ENCODE results near the gene RAB14. TPM values are rescaled to one million over a fixed set of nuclear protein-coding genes. Genes with fewer than 3 reads are reported as not detected.
A peak's percentile ranks its signal among the peaks of the same experiment; 100 is the strongest.

RAB14 gene
- total RNA-seq, 1 donor from 2014 or later = 29.0 TPM

DNA sequence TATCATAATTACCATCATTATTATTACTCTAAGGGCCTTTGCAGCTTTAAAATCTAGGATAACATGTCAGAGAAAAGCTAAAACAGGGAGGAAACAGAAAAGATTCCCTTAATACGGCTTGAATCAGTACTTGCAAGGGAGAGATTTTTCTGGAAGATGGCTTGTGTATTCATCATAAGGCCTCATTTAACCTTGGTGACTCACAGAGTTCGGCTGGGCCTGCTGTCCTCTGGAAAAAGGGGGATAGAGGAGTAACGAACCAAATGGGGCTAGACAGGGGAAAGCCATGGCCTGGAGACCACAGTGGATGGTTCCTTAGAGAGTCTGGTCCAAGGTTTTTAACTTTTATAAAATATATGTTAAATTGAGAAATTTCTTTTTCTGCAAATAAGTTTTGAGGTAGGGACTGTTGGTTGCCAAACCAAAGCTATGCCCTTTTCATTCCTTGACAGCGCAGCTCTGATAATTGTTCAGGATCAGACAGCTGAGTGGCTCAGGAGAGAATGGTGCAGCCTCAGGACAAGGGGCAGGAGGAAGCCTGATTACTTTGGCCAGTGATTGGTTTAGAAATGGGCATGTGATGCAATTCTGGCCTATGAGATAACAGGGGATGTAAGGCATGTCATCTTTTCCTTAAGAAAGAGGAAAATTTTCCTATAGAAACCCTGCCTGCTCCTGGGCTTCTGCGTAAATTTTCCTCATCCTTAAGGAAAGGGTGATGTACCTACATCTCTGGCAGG is 40.7 kb upstream of the RAB14 start:
- H3K36me3 ChIP-seq = no peaks in the 10 kb centered on the region
- TF ChIP-seq, protein P1, sequence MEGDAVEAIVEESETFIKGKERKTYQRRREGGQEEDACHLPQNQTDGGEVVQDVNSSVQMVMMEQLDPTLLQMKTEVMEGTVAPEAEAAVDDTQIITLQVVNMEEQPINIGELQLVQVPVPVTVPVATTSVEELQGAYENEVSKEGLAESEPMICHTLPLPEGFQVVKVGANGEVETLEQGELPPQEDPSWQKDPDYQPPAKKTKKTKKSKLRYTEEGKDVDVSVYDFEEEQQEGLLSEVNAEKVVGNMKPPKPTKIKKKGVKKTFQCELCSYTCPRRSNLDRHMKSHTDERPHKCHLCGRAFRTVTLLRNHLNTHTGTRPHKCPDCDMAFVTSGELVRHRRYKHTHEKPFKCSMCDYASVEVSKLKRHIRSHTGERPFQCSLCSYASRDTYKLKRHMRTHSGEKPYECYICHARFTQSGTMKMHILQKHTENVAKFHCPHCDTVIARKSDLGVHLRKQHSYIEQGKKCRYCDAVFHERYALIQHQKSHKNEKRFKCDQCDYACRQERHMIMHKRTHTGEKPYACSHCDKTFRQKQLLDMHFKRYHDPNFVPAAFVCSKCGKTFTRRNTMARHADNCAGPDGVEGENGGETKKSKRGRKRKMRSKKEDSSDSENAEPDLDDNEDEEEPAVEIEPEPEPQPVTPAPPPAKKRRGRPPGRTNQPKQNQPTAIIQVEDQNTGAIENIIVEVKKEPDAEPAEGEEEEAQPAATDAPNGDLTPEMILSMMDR (IDR thresholded peaks at IDR 0.05) = no peak
- TF ChIP-seq POLR2AphosphoS5 (IDR thresholded peaks at IDR 0.05; ENCODE audit: insufficient read depth in 1 of 2, low read depth in 1 of 2) = no peak
- no peak for DNase-seq (ENCODE audit: extremely low spot score in 2 of 2)

DNA sequence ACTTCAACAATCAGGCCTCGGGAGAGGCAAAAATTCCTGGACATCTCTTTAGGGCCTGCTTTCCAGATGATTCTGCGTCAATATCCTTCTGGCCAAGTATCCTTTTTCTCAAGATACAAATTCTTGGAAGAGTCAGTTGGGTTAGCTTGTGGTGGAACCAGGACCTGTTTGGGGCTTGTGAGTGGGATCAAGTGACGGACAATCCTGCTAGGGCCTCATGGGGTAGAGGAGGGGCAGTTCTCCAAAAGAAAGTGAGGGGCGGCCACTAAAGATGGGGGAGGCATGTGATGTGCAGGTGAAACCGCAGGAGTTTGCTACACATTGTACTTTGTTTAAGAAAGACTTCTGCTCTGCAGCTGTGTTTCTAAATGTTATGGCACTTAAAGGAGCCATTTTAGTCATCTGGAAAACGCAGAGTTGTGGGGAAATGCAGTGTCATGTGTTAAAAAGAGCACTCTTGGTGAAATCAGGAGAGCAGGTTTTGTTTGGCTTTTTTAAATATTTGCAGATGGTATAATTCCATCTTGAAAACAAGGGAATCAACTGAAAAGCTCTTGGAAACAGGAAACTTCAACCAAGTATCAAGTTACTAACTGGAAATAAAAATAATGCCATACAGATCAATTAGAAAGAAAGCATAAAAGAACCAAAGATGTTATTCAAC is 38.9 kb upstream of the RAB14 start:
- no peaks in the 10 kb centered on the region for H3K36me3 ChIP-seq
- peaks cover 5% of the 10 kb centered on the region for H3K4me1 ChIP-seq
- H3K27ac ChIP-seq = peak overlapping the region; percentile 51
- H3K27me3 ChIP-seq = no peaks in the 10 kb centered on the region
- intact Hi-C loops (cut with DNase I) = no loop called here
- H3K4me3 ChIP-seq = no peak overlapping the region
- DNase-seq (ENCODE audit: extremely low spot score in 2 of 2) = no peak
- H3K9me3 ChIP-seq = no peaks in the 10 kb centered on the region
- no peak for TF ChIP-seq POLR2A (IDR thresholded peaks at IDR 0.05)

More for the DNA sequence above, 40.7 kb upstream of the RAB14 start:
- no peak overlapping the region for H3K4me3 ChIP-seq
- no peaks in the 10 kb centered on the region for H3K27me3 ChIP-seq
- H3K4me1 ChIP-seq = peaks cover 5% of the 10 kb centered on the region
- intact Hi-C loops (cut with DNase I) = no loop called here
- H3K9me3 ChIP-seq = no peaks in the 10 kb centered on the region
- peak overlapping the region; percentile 51 for H3K27ac ChIP-seq

DNA sequence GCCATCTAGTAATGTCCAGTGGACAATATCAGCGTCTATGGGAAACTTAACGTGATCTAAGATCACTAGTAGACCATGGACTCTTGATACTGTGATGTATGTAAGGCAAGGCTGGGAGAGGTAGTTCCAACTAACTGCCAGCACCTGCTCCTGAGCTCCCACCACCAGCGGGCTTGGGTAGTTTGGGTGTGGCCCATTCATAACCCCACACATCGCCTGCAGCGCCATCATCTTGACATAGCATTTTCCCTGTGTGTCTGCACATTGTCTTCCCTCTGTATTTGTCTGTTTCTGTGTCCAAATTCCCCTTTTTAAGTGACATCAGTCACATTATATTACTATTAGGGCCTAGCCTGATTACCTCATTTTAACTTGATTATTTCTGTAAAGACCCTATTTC is 38.2 kb upstream of the RAB14 start:
- no peak for TF ChIP-seq POLR2AphosphoS5 (IDR thresholded peaks at IDR 0.05; ENCODE audit: insufficient read depth in 1 of 2, low read depth in 1 of 2)
- TF ChIP-seq POLR2A (IDR thresholded peaks at IDR 0.05) = no peak
- TF ChIP-seq, protein P1 (IDR thresholded peaks at IDR 0.05) = no peak
- intact Hi-C loops (cut with DNase I) = no loop called here

DNA sequence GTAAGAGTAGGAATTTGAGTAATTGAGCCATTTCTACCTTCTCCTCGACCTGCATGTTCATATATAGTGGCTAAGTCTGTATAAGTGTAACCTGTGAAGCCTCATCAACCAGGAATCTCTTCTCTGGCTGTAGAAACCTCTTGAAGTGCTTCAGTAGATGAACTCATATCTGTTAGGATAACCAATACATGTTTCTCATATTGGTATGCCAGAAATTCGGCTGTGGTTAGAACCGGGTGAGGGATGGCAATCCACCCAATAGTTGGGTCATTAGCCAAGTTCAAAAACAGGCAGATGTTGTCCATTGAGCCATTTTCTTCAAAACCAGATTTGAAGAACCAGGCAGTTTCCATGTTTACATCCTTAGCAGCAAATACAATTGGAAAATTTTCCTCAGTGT is 37.4 kb upstream of the RAB14 start:
- H3K27ac ChIP-seq = no peak overlapping the region
- no peaks in the 10 kb centered on the region for H3K27me3 ChIP-seq
- TF ChIP-seq POLR2AphosphoS5 (IDR thresholded peaks at IDR 0.05; ENCODE audit: insufficient read depth in 1 of 2, low read depth in 1 of 2) = no peak
- TF ChIP-seq, protein P1 (IDR thresholded peaks at IDR 0.05) = no peak
- no peak for TF ChIP-seq POLR2A (IDR thresholded peaks at IDR 0.05)
- no peak overlapping the region for H3K4me3 ChIP-seq
- intact Hi-C loops (cut with DNase I) = no loop called here
- peaks cover 5% of the 10 kb centered on the region for H3K4me1 ChIP-seq
- no peaks in the 10 kb centered on the region for H3K9me3 ChIP-seq
- no peak for DNase-seq (ENCODE audit: extremely low spot score in 2 of 2)
- H3K36me3 ChIP-seq = no peaks in the 10 kb centered on the region

More for the DNA sequence above, 38.2 kb upstream of the RAB14 start:
- no peaks in the 10 kb centered on the region for H3K36me3 ChIP-seq
- no peaks in the 10 kb centered on the region for H3K27me3 ChIP-seq
- peaks cover 5% of the 10 kb centered on the region for H3K4me1 ChIP-seq
- no peaks in the 10 kb centered on the region for H3K9me3 ChIP-seq
- H3K27ac ChIP-seq = peak overlapping the region; percentile 51
- no peak for DNase-seq (ENCODE audit: extremely low spot score in 2 of 2)
- H3K4me3 ChIP-seq = no peak overlapping the region

DNA sequence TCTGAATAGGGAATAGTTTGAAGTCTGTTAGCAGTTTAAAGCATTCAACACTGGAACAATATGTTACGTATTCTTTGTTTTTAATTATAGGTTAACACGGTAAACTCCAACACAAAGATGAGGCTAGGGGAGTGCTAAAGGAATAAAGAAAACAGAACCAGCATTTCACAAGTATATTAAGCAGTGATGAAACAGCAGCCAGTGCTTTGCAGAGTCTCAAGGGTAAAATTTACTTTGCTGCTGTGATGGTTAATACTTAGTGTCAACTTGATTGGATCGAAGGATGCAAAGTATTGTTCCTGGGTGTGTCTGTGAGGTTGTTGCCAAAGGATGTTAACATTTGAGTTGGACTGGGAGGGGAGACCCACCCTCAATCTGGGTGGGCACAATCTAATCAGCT is 36.2 kb upstream of the RAB14 start:
- intact Hi-C loops (cut with DNase I) = no loop called here

More for the DNA sequence above, 36.2 kb upstream of the RAB14 start:
- H3K9me3 ChIP-seq = no peaks in the 10 kb centered on the region
- TF ChIP-seq, protein P1 (IDR thresholded peaks at IDR 0.05) = no peak
- TF ChIP-seq POLR2AphosphoS5 (IDR thresholded peaks at IDR 0.05; ENCODE audit: insufficient read depth in 1 of 2, low read depth in 1 of 2) (no peak), POLR2A (IDR thresholded peaks at IDR 0.05) (no peak)
- H3K4me3 ChIP-seq = no peak overlapping the region
- peaks cover 5% of the 10 kb centered on the region for H3K4me1 ChIP-seq
- H3K27ac ChIP-seq = no peak overlapping the region
- no peaks in the 10 kb centered on the region for H3K27me3 ChIP-seq
- H3K36me3 ChIP-seq = no peaks in the 10 kb centered on the region
- no peak for DNase-seq (ENCODE audit: extremely low spot score in 2 of 2)
